ENCODE results near the gene TMEM259. TPM values are rescaled to one million over a fixed set of nuclear protein-coding genes. Genes with fewer than 3 reads are reported as not detected.

The TMEM259 gene
- total RNA-seq, 2 experiments from 2014 or later, result 388 to 390 TPM

GRCh38 chr19:1003283-1003682, 17.6 kb downstream of the TMEM259 start:
- no peak for DNase-seq
- Histone ChIP-seq H3K4me1 (ENCODE audit: insufficient read depth, low read length) (peaks cover 16% of the 10 kb centered on the region), H3K4me3 (ENCODE audit: low read length) (no peak overlapping the region), H3K36me3 (ENCODE audit: insufficient read depth, low read length) (no peaks in the 10 kb centered on the region), H3K27me3 (ENCODE audit: control insufficient read depth in 1 of 2, insufficient read depth in 2 of 2, low read length in 2 of 2) (peaks cover 24 to 27% of the 10 kb centered on the region in 2 experiments), H3K27ac (ENCODE audit: low read depth in 1 of 2, low read length in 2 of 2) (no peak overlapping the region), H3K9me3 (ENCODE audit: control insufficient read depth in 1 of 2, insufficient read depth in 1 of 2, low read length in 2 of 2) (peaks cover 0 to 11% of the 10 kb centered on the region in 2 experiments)
- Mint-ChIP-seq H3K9me3 (no peaks in the 10 kb centered on the region), H3K36me3 (ENCODE audit: low read depth) (no peaks in the 10 kb centered on the region), H3K4me1 (ENCODE audit: low read depth) (peaks cover 6% of the 10 kb centered on the region), H3K27me3 (peaks cover 17% of the 10 kb centered on the region), H3K4me3 (no peak overlapping the region), H3K27ac (no peak overlapping the region)
- ChIA-PET POLR2A (interaction anchor here (0.6 to 1.1 kb wide), 3 partner anchors 64 to 139 kb away, joined by 3 to 4 read pairs (median 4); partner anchors contain the start of gene ARHGAP45), CTCF (no interaction called here)
- no peak for ATAC-seq (ENCODE audit: poor library complexity)
- intact Hi-C loops (cut with DNase I, micrococcal nuclease), result no loop called here
- TF ChIP-seq CTCF (IDR thresholded peaks at IDR 0.05), result no peak

- Mint-ChIP-seq H3K27ac (no peak overlapping the region), H3K9me3 (no peaks in the 10 kb centered on the region), H3K27me3 (peaks cover 23% of the 10 kb centered on the region), H3K4me3 (no peak overlapping the region), H3K36me3 (ENCODE audit: low read depth) (no peaks in the 10 kb centered on the region), H3K4me1 (ENCODE audit: low read depth) (peaks cover 6% of the 10 kb centered on the region)
- TF ChIP-seq CTCF (IDR thresholded peaks at IDR 0.05), result no peak
- no peak overlapping the region for H3K27ac ChIP-seq (ENCODE audit: low read depth in 1 of 2, low read length in 2 of 2)
- H3K36me3 ChIP-seq (ENCODE audit: insufficient read depth, low read length), result no peaks in the 10 kb centered on the region
- no peak overlapping the region for H3K4me3 ChIP-seq (ENCODE audit: low read length)
- no peak for DNase-seq
- POLR2A ChIA-PET, result interaction anchor here (0.6 to 1.1 kb wide), 3 partner anchors 64 to 138 kb away, joined by 3 to 4 read pairs (median 4); partner anchors contain the start of gene ARHGAP45
- peaks cover 16% of the 10 kb centered on the region for H3K4me1 ChIP-seq (ENCODE audit: insufficient read depth, low read length)
- peaks cover 0 to 11% of the 10 kb centered on the region in 2 experiments for H3K9me3 ChIP-seq (ENCODE audit: control insufficient read depth in 1 of 2, insufficient read depth in 1 of 2, low read length in 2 of 2)
- peaks cover 30 to 33% of the 10 kb centered on the region in 2 experiments for H3K27me3 ChIP-seq (ENCODE audit: control insufficient read depth in 1 of 2, insufficient read depth in 2 of 2, low read length in 2 of 2)
- intact Hi-C loops (cut with DNase I, micrococcal nuclease), result no loop called here
- ATAC-seq (ENCODE audit: poor library complexity), result no peak
- CTCF ChIA-PET, result no interaction called here
Observed at GRCh38 chr19:1002600-1002999, 18.3 kb downstream of the TMEM259 start.

GRCh38 chr19:1001538-1002166, 19.3 kb downstream of the TMEM259 start:
- Histone ChIP-seq H3K27me3 (ENCODE audit: control insufficient read depth in 1 of 2, insufficient read depth in 2 of 2, low read length in 2 of 2) (peaks cover 30 to 40% of the 10 kb centered on the region in 2 experiments), H3K4me1 (ENCODE audit: insufficient read depth, low read length) (peaks cover 23% of the 10 kb centered on the region), H3K4me3 (ENCODE audit: low read length) (no peak overlapping the region), H3K27ac (ENCODE audit: low read depth in 1 of 2, low read length in 2 of 2) (no peak overlapping the region), H3K9me3 (ENCODE audit: control insufficient read depth in 1 of 2, insufficient read depth in 1 of 2, low read length in 2 of 2) (peaks cover 0 to 11% of the 10 kb centered on the region in 2 experiments), H3K36me3 (ENCODE audit: insufficient read depth, low read length) (no peaks in the 10 kb centered on the region)
- ATAC-seq (ENCODE audit: poor library complexity), result peak; percentile 82
- H3K9me3 Mint-ChIP-seq, result no peaks in the 10 kb centered on the region
- H3K4me1 Mint-ChIP-seq (ENCODE audit: low read depth), result peaks cover 7% of the 10 kb centered on the region
- intact Hi-C loops (cut with DNase I, micrococcal nuclease), result loop anchor here (1.0 kb wide), 5 partner anchors 19 to 231 kb away; no protein-coding TSS in a partner anchor
- ChIA-PET CTCF (no interaction called here), POLR2A (interaction anchor here (0.6 to 1.0 kb wide), 4 partner anchors 18 to 192 kb away, joined by 3 to 4 read pairs (median 3); partner anchors contain the start of genes RNU6-2 and TMEM259)
- peak in 13 of 14 experiments; percentile 62 to 82 (median 71) for DNase-seq
- peaks cover under 1% of the 10 kb centered on the region for H3K36me3 Mint-ChIP-seq (ENCODE audit: low read depth)
- H3K27ac Mint-ChIP-seq, result no peak overlapping the region
- H3K27me3 Mint-ChIP-seq, result peaks cover 26% of the 10 kb centered on the region
- H3K4me3 Mint-ChIP-seq, result no peak overlapping the region
- TF ChIP-seq CTCF (IDR thresholded peaks at IDR 0.05), result peak; percentile 91

Measured in CD4-positive, alpha-beta T cell (primary cell).